A549 (cell line): ENCODE measurements around the gene SINHCAF.

Source experiments
- BHLHE40 ChIP-seq: IDR thresholded peaks from 2 replicates; pipeline ENCODE4 v1.6.1; 2012; ENCODE audit warnings: low read depth, low read length, inconsistent platforms
- EP300 ChIP-seq, 2 experiments: fragments of >200 bp; sonication (Bioruptor Twin); formaldehyde crosslinking; IDR thresholded peaks; 2 replicates in 1 of 2; 3 replicates in 1 of 2; pipeline ENCODE4 v1.6.1; 2016 to 2017
- NR3C1 ChIP-seq: fragments of >200 bp; sonication (Bioruptor Twin); formaldehyde crosslinking; IDR thresholded peaks from 3 replicates; pipeline ENCODE4 v1.6.1; 2017
- POLR2A ChIP-seq: IDR thresholded peaks from 2 replicates; pipeline ENCODE4 v1.6.1; 2012; ENCODE audit warnings: mild to moderate bottlenecking, low read length
- RCOR1 ChIP-seq: fragments of 150-350 bp; IDR thresholded peaks from 2 replicates; pipeline ENCODE4 v1.6.1; 2014; ENCODE audit warnings: antibody characterized with exemption, low read length, low read depth
- TF ChIP-seq, protein P1 (sequence below): fragments of >200 bp; sonication (Bioruptor Twin); formaldehyde crosslinking; IDR thresholded peaks from 3 replicates; pipeline ENCODE4 v1.5.1; 2016
- TF ChIP-seq, protein P2 (sequence below): IDR thresholded peaks from 2 replicates; pipeline ENCODE4 v1.6.1; 2012
- TF ChIP-seq, protein P3 (sequence below): IDR thresholded peaks from 2 replicates; pipeline ENCODE4 v1.6.1; 2012

DNA sequence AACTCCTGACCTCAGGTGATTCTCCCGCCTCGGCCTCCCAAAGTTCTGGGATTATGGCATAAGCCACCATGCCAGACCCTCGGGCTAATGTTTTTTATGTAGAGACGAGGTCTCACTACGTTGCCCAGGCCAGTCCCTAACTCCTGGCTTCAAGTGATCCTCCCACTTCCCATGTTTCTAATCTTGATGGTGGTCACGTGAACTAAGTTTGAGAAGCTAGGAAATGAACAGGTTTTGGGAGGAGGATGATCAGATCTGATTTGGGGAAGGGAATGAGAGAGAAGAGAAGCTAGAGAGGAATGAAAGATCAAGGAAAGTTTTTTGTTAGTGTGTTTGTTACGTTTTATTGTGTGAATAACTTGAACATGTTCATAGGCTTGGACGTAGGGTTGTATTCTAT is 17.2 kb upstream of the SINHCAF start:
- TF ChIP-seq POLR2A (no peak), BHLHE40 (no peak), EP300 (IDR thresholded peaks at IDR 0.05) (no peak), NR3C1 (no peak), RCOR1 (no peak)
- TF ChIP-seq, protein P1, sequence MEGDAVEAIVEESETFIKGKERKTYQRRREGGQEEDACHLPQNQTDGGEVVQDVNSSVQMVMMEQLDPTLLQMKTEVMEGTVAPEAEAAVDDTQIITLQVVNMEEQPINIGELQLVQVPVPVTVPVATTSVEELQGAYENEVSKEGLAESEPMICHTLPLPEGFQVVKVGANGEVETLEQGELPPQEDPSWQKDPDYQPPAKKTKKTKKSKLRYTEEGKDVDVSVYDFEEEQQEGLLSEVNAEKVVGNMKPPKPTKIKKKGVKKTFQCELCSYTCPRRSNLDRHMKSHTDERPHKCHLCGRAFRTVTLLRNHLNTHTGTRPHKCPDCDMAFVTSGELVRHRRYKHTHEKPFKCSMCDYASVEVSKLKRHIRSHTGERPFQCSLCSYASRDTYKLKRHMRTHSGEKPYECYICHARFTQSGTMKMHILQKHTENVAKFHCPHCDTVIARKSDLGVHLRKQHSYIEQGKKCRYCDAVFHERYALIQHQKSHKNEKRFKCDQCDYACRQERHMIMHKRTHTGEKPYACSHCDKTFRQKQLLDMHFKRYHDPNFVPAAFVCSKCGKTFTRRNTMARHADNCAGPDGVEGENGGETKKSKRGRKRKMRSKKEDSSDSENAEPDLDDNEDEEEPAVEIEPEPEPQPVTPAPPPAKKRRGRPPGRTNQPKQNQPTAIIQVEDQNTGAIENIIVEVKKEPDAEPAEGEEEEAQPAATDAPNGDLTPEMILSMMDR: no peak
- TF ChIP-seq, protein P2, sequence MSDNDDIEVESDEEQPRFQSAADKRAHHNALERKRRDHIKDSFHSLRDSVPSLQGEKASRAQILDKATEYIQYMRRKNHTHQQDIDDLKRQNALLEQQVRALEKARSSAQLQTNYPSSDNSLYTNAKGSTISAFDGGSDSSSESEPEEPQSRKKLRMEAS: no peak
- TF ChIP-seq, protein P3, sequence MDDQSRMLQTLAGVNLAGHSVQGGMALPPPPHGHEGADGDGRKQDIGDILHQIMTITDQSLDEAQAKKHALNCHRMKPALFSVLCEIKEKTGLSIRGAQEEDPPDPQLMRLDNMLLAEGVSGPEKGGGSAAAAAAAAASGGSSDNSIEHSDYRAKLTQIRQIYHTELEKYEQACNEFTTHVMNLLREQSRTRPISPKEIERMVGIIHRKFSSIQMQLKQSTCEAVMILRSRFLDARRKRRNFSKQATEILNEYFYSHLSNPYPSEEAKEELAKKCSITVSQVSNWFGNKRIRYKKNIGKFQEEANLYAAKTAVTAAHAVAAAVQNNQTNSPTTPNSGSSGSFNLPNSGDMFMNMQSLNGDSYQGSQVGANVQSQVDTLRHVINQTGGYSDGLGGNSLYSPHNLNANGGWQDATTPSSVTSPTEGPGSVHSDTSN: no peak
